ENCODE measurements around the gene KCNH2. TPM values are rescaled to one million over a fixed set of nuclear protein-coding genes. Genes with fewer than 3 reads are reported as not detected.

The KCNH2 gene
- total and polyA plus RNA-seq, 2 of the 8 experiments (the other 6 are each of a cell fraction or from before 2014, with no cell fraction given): 8.0 to 15.0 TPM

GRCh38 chr7:150957133-150958020 lies 20.7 kb downstream of the KCNH2 start (continued):
- TF ChIP-seq USF2 (IDR thresholded peaks at IDR 0.05; ENCODE audit: low read length) (no peak), CHD2 (IDR thresholded peaks at IDR 0.05; ENCODE audit: low read length) (no peak), MAX (IDR thresholded peaks at IDR 0.05) (no peak)

All from H1 (cell line).